Astrocyte (in vitro differentiated cells and primary cell): ENCODE measurements around the gene E2F2.

Experiments used
- CTCF ChIP-seq: IDR thresholded peaks from 2 replicates; pipeline ENCODE4 v1.5.1; 2011; ENCODE audit warnings: low read depth, mild to moderate bottlenecking, inconsistent platforms, low read length, moderate library complexity; ENCODE audit not compliant: insufficient read depth
- EZH2 ChIP-seq: IDR thresholded peaks from 2 replicates; pipeline ENCODE4 v1.6.1; 2012; ENCODE audit warnings: mild to moderate bottlenecking, low read length, inconsistent platforms; ENCODE audit not compliant: insufficient read depth

GRCh38 chr1:23481904-23482303 lies 49.1 kb downstream of the E2F2 start:
- TF ChIP-seq CTCF: no peak
- no peak for TF ChIP-seq EZH2
